Natural killer cell treated with Interleukin-12 subunit alpha and Interleukin-12 subunit beta and Interleukin-15 and Interleukin-18, amount 100 ng/mL, for 72 hours (primary cell): Measurements from ENCODE around the gene CAPN13. TPM values are rescaled to one million over a fixed set of nuclear protein-coding genes. Genes with fewer than 3 reads are reported as not detected.

ENCODE experiments used
- ATAC-seq, 2 donors: fragments of 150-1000 bp; cut with Tn5 transposase in 1 of 2; sonication (Bioruptor Pico), chemical (Tn5 transposase) in 1 of 2; 2 replicates each; pipeline ENCODE4 v1.10.0; 2021
- DNase-seq: peaks from one replicate; pipeline ENCODE4 v3.0.0; 2022; ENCODE audit warnings: low spot score
- H3K27ac Mint-ChIP-seq, 2 donors: 1 replicate in 1 of 2; 2 replicates in 1 of 2; pipeline ENCODE4 v1.8.0; 2022; ENCODE audit warnings: mixed read lengths in 2 of 2, mild to moderate bottlenecking in 1 of 2, moderate library complexity in 1 of 2
- H3K27me3 Mint-ChIP-seq, 2 donors: 1 replicate in 1 of 2; 2 replicates in 1 of 2; pipeline ENCODE4 v1.8.0; 2022; ENCODE audit warnings: mixed read lengths in 2 of 2
- H3K36me3 Mint-ChIP-seq: one replicate; pipeline ENCODE4 v1.8.0; 2022; ENCODE audit warnings: mixed read lengths
- H3K4me1 Mint-ChIP-seq, 2 donors: 1 replicate in 1 of 2; 2 replicates in 1 of 2; pipeline ENCODE4 v1.8.0; 2022; ENCODE audit warnings: low read depth in 2 of 2, mixed read lengths in 2 of 2, mild to moderate bottlenecking in 1 of 2
- H3K4me3 Mint-ChIP-seq: one replicate; pipeline ENCODE4 v1.8.0; 2022; ENCODE audit warnings: mixed read lengths
- H3K9me3 Mint-ChIP-seq: 2 replicates; pipeline ENCODE4 v1.8.0; 2022; ENCODE audit warnings: mixed read lengths
- total RNA-seq, 2 donors: library from RNA; stranded (reverse); gene quantifications; one replicate each; pipeline ENCODE4 v1.2.3, GENCODE V29; 2022

CAPN13 gene
- total RNA-seq, 2 donors from 2014 or later = not detected

DNA sequence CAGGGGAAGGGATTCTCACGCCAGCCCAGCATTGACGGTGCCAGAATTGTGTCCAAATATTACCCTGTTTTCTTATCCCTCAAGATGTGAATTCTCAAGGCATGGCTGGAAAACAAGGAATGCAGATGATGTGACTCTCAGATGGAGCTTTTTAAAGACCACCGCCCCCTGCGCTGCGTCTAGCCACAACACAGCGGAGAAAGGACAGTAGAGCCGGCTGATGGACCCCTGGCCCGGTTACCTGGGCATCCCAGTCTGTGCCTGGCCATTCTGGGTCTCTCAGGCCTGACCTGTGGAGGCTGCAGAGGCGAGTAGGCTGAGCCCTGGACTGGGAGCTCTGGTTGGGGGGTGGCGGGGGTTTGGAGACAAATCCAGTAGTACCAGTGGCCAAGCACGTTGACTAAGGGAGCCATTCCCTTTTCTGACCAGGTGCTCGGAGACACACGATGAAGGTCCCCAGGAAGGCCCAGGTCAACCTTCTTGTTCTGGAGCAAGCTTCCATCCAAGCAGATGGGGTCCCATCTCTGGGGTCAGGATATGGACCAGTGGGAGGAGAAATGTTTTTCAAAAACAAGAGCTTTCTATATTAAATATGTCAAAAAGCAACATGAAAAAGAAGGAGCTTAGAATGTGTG, 5.3 kb downstream of the CAPN13 start:
- no peak overlapping the region for H3K27ac Mint-ChIP-seq
- H3K4me3 Mint-ChIP-seq = no peak overlapping the region
- peaks cover 0 to 9% of the 10 kb centered on the region in 2 donors for H3K27me3 Mint-ChIP-seq
- DNase-seq = no peak
- H3K36me3 Mint-ChIP-seq = no peaks in the 10 kb centered on the region
- H3K4me1 Mint-ChIP-seq = no peaks in the 10 kb centered on the region
- ATAC-seq = no peak
- no peaks in the 10 kb centered on the region for H3K9me3 Mint-ChIP-seq

DNA sequence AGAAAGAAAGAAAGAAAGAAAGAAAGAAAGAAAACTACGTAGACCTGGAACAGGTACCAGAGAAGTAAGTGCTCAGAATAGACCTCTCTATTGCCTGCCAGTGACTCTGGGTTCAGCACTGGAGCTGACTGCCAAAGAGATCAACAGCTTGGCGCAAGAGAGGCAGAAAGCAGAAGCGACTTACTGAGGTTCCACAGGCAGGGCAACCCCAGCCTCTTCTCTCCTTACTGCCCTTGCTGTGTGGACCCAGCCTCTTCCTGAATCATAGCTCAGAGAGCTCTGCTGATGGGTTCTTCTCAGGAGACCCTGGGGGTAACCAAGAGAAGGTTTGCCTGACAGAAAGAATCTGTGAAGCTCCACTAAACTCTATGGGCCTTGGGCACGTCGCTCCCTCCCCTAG, 7.1 kb downstream of the CAPN13 start:
- Mint-ChIP-seq H3K27me3 (peaks cover 6 to 12% of the 10 kb centered on the region in 2 donors), H3K9me3 (no peaks in the 10 kb centered on the region), H3K36me3 (no peaks in the 10 kb centered on the region), H3K4me1 (no peaks in the 10 kb centered on the region), H3K27ac (no peak overlapping the region), H3K4me3 (no peak overlapping the region)
- DNase-seq (no peak), ATAC-seq (no peak)

DNA sequence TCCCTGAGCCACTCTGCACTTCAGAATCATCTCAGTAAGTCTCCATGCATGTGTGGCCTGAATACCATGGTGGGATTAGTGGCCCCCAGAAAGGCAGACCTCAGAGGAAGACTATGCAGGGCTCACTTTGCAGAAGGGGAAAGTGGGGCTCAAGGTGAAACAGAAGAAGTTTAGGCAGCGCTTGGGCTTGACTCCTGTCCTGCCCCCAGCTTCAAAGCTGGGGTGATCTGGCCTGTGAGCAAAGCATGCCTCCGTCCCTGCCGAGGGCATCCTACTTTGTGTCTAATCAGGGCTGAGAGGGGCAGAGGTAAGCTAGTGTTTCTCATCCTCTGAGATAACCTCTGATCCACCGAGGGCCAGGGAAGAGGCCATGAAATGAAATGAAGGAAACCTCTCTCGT, 7.9 kb downstream of the CAPN13 start:
- H3K4me1 Mint-ChIP-seq = no peaks in the 10 kb centered on the region
- H3K36me3 Mint-ChIP-seq = no peaks in the 10 kb centered on the region
- H3K27me3 Mint-ChIP-seq = peaks cover 8 to 12% of the 10 kb centered on the region in 2 donors
- H3K27ac Mint-ChIP-seq = no peak overlapping the region
- no peak overlapping the region for H3K4me3 Mint-ChIP-seq
- DNase-seq (no peak), ATAC-seq (no peak)
- no peaks in the 10 kb centered on the region for H3K9me3 Mint-ChIP-seq

DNA sequence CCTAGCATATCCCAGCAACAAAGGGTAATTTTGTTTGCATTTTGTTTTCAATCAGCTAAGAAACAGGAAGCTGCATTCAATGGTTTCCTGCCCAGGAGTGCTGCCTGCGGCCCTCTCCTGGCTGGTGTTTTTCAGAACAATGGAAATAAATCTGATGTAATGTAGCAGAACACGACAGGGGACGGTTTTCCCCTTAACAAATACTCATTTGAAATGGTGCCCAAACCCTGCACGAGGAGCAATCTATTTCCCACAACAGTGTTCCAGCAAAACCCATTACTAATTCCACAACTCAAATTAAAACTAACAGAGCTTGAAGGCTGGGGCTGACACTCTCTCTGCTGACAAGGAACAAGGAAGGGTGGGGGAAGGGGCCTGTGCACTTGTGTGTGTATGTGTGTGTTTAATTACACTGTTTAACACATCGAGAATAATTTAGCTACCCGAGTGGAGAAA, 8.7 kb downstream of the CAPN13 start:
- Mint-ChIP-seq H3K4me1 (no peaks in the 10 kb centered on the region), H3K27ac (no peak overlapping the region), H3K36me3 (no peaks in the 10 kb centered on the region), H3K9me3 (no peaks in the 10 kb centered on the region), H3K27me3 (peaks cover 13 to 16% of the 10 kb centered on the region in 2 donors), H3K4me3 (no peak overlapping the region)
- ATAC-seq = no peak
- DNase-seq = no peak

DNA sequence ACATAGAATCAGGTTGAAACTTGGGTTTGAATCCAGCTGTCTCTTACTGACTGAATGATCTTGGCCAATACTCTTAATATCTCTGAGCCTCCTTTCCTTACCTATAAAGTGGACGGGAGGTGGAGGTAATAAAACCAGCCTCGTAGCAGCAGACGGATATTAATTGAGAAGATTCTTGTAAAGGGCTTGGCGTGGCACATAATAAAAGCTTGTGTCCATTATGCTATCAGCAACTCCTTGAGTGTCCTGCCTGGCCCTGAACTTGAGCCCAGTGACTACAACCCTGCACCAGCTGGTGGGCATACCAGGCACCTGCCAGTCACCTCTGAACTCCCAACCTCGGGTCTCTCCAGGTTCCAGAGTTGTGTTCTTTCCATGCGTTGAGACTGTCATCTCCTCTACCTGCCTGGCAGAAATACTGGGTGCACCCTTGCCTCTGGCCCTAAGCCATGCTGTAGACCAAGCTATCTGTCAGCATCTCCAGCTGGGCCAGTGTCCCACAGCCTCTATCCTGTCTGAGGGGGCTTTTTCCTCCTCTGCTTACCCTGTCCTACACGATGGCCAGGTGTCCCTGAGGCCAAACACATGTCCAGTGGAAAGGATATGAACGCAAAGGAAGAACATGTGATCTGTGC, 9.7 kb downstream of the CAPN13 start:
- Mint-ChIP-seq H3K9me3 (no peaks in the 10 kb centered on the region), H3K36me3 (no peaks in the 10 kb centered on the region), H3K4me3 (no peak overlapping the region), H3K27me3 (peaks cover 15 to 25% of the 10 kb centered on the region in 2 donors), H3K4me1 (no peaks in the 10 kb centered on the region), H3K27ac (no peak overlapping the region)
- DNase-seq (no peak), ATAC-seq (peak; percentile 9 to 32)

DNA sequence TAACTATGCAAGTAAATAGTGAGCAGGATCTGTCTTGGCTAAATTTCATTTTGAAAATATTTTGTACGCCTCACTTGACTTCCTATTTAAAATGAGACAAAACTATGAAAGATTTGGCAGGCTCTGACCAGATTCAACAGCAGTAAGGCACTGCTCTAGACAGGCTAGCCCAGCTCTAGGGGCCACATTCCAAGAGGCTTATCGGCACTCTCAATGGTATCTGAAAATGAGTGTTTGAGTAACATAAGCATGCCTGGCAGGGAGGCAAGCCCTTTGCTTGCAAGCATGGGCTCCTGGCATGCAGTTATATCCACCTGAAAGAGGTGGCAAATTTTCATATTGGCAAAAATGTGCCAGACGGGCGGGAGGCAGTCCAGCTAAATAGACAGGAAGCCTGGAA, 10.5 kb downstream of the CAPN13 start:
- no peaks in the 10 kb centered on the region for H3K9me3 Mint-ChIP-seq

DNA sequence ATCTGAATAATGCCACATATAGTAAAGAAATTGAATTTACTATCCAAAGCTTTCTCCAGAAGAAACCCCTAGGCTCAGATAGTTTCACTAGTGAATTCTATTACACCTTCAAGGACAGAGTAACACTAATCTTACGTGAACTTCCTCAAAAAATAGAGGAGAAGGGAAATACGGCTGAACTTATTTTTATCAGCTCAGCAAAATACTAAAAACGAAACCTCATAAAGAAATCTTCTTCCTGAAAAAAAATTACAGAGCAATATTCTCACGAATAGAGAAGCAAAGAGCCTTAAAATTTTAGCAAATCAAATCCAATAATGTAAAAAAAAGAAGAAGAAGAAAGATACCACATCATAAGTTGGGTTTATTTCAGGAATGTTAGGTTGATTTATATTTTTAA, 14.7 kb downstream of the CAPN13 start:
- Mint-ChIP-seq H3K27ac (no peak overlapping the region), H3K27me3 (peaks cover 18 to 52% of the 10 kb centered on the region in 2 donors), H3K9me3 (no peaks in the 10 kb centered on the region), H3K36me3 (no peaks in the 10 kb centered on the region), H3K4me3 (no peak overlapping the region), H3K4me1 (no peaks in the 10 kb centered on the region)
- ATAC-seq (no peak), DNase-seq (no peak)

More for the DNA sequence above, 10.5 kb downstream of the CAPN13 start:
- no peak for ATAC-seq
- no peaks in the 10 kb centered on the region for H3K4me1 Mint-ChIP-seq
- no peak for DNase-seq
- H3K36me3 Mint-ChIP-seq = no peaks in the 10 kb centered on the region
- no peak overlapping the region for H3K27ac Mint-ChIP-seq
- peaks cover 15 to 33% of the 10 kb centered on the region in 2 donors for H3K27me3 Mint-ChIP-seq
- no peak overlapping the region for H3K4me3 Mint-ChIP-seq

DNA sequence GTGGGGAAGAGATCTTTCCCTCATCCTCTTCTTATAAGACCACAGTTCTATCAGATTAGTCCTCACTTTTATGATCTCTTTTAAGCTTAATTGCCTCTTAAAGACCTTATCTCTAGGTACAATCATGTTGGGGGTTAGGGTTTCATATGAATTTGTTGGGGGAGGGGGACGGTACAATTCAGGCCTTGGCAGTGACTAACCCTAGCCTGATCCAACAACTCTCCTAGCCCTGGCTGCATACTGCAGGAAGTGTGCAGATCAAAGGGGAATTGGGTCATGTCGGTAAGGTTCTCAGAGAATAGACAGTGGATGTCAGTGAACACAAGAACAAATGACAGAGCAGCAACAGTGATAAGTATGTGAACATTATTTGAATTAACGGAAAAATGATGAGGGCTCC, 16.4 kb downstream of the CAPN13 start:
- H3K27me3 Mint-ChIP-seq = peaks cover 19 to 60% of the 10 kb centered on the region in 2 donors

DNA sequence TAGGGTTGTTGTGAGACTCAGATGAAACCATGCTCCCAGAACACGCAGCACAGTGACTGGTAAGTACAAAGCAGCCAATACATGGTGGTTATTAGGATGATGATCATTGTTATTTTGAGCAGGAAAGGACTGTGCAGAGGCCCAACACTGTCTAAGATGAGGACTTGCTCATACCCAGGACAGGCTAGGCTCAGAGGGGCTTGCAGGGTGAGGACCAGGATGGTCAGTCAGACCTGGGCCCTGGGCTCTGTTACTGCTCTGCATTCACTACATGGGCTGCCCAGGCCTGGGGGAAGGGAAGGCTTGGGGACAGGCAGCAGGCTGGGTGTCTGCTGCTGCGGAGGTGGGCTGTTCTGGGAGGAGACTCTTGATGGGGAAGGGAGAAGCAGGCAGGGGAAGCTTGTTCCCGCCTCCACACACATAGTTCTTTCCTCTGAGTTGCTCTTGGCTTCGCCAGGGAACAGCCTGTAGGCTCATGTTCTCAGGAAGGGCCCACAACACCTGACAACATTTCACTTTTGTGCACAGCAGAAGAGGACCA, 17.5 kb downstream of the CAPN13 start:
- Mint-ChIP-seq H3K9me3 (no peaks in the 10 kb centered on the region), H3K27ac (no peak overlapping the region), H3K27me3 (peaks cover 19 to 58% of the 10 kb centered on the region in 2 donors), H3K4me3 (no peak overlapping the region), H3K36me3 (no peaks in the 10 kb centered on the region), H3K4me1 (no peaks in the 10 kb centered on the region)
- no peak for DNase-seq
- peak in 1 of 2 donors; percentile 43 for ATAC-seq

More for the DNA sequence above, 16.4 kb downstream of the CAPN13 start:
- DNase-seq = no peak
- Mint-ChIP-seq H3K9me3 (no peaks in the 10 kb centered on the region), H3K4me3 (no peak overlapping the region), H3K4me1 (no peaks in the 10 kb centered on the region), H3K36me3 (no peaks in the 10 kb centered on the region), H3K27ac (no peak overlapping the region)
- no peak for ATAC-seq

DNA sequence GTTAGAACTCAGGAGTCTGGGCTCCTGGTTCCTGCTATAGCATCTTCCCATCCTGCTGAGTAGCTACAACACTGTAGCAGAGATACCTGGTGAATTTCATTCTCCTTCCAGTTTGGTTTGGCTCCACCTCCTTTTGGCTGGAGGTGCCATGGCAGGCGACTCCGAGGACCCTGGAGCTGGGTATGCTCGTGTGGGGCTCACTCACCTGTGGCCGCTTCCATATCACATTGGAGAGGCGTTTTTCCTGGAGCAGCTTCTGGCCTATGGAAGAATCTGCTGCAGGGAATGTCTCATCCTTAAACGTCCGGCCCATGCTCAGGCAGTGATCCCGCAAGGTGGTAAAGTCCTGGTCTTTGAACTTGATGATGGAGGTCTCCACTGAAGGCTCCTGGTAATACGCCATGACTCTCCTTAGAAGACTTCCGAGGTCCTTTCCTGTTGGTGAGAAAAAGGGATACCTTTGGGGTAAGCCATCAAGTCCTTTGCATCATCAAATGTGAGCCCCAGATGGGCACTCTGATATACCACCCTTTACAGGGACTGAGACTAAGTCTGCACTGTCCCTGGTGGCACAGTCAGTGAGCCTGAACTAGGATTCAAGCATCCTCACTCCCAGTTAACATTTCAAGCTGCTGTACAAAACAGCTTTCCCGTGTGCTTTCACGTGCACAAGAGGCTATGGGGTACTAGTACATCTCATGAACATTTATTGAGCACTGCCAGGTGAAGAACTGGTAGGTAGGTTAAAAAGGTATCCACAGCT, 20.1 kb downstream of the CAPN13 start:
- DNase-seq = no peak
- Mint-ChIP-seq H3K4me3 (no peak overlapping the region), H3K36me3 (no peaks in the 10 kb centered on the region), H3K27me3 (peaks cover 18 to 37% of the 10 kb centered on the region in 2 donors), H3K27ac (no peak overlapping the region), H3K9me3 (no peaks in the 10 kb centered on the region), H3K4me1 (no peaks in the 10 kb centered on the region)
- no peak for ATAC-seq

DNA sequence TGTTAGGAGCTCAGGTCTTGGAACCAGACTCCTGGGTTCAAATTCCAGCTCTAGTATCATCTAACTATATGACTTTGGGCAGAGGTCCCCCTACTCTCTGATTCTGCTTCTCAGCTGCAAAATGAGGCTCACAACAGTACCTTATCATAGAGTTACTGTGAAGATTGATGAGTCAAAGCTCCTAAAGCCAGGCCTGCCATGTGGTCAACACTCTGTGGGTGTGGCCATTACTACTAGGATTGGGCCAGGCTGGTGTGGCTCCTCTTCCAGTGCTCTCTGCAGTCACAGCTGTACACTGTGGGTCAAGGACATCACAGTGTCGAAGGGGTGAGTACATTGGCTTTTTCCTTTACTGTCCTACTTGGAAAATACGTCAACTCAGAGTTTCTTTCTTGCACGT, 22.6 kb downstream of the CAPN13 start:
- no peaks in the 10 kb centered on the region for H3K36me3 Mint-ChIP-seq
- no peak overlapping the region for H3K4me3 Mint-ChIP-seq
- H3K27ac Mint-ChIP-seq = no peak overlapping the region
- ATAC-seq = no peak
- peaks cover 11 to 25% of the 10 kb centered on the region in 2 donors for H3K27me3 Mint-ChIP-seq
- no peak for DNase-seq
- no peaks in the 10 kb centered on the region for H3K9me3 Mint-ChIP-seq
- H3K4me1 Mint-ChIP-seq = no peaks in the 10 kb centered on the region

DNA sequence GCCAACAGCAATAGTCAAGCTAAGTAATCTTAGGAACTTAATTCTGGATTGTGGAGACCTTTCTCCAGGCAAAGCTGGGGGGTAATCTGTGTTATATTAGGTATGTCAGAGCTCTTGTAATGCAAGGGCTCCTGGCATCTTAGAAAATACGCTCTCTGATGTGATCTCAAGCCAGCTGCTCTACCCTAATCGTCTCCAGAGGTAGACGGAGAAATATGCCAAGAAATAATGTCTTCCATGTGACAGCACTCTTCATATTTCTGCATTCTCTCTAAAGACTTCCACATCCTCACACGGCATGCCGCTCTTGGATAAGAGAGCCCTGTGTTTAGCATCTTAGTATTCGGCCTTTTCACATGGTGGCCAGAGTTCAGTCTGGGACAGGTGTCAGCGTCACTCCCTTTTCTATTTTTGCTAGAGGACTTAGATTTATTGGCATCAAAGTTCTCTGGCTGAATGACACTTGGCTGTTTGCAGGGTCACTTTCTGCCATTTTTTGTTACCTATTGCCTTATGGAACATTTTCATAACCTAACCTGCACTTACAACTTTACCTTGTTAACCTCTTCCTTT, 25.2 kb downstream of the CAPN13 start:
- ATAC-seq = no peak
- no peaks in the 10 kb centered on the region for H3K36me3 Mint-ChIP-seq
- peaks cover 7 to 22% of the 10 kb centered on the region in 2 donors for H3K27me3 Mint-ChIP-seq
- H3K27ac Mint-ChIP-seq = no peak overlapping the region
- no peaks in the 10 kb centered on the region for H3K4me1 Mint-ChIP-seq
- H3K4me3 Mint-ChIP-seq = no peak overlapping the region
- DNase-seq = no peak
- no peaks in the 10 kb centered on the region for H3K9me3 Mint-ChIP-seq

DNA sequence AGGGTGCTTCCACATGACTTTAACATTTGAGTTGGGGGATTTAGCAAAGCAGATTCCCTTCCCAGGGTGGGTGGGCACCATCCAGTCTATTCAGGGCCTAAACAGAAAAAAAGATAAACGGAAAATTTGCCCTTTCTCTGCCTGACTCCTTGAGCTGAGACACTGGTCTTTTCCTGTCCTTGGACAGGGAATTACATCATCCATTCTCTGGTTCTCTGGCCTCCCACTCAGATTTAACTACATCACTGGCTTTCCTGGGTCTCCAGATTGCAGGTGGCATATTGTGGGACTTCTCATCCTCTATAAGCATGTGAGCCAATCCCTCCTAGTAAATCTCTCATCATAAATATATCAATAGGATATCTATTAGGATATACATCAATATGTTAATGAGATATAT, 25.8 kb downstream of the CAPN13 start:
- DNase-seq (no peak), ATAC-seq (no peak)
- Mint-ChIP-seq H3K27me3 (peaks cover 9 to 21% of the 10 kb centered on the region in 2 donors), H3K4me1 (no peaks in the 10 kb centered on the region), H3K36me3 (no peaks in the 10 kb centered on the region), H3K27ac (no peak overlapping the region), H3K4me3 (no peak overlapping the region), H3K9me3 (no peaks in the 10 kb centered on the region)
